ENCODE measurements around the gene GPATCH4. TPM values are rescaled to one million over a fixed set of nuclear protein-coding genes. Genes with fewer than 3 reads are reported as not detected.

Gene GPATCH4
- total RNA-seq, 1 experiment from 2014 or later: 107 TPM

GRCh38 chr1:156627313-156627880, 26.1 kb upstream of the GPATCH4 start:
- peak; percentile 83 for DNase-seq (ENCODE audit: unreplicated experiment)
- H3K27me3 Mint-ChIP-seq (ENCODE audit: insufficient read depth, unreplicated experiment): peaks cover 61% of the 10 kb centered on the region
- H3K4me3 Mint-ChIP-seq (ENCODE audit: unreplicated experiment): no peak overlapping the region
- ChIA-PET CTCF (interaction anchor here (0.6 to 20.9 kb wide), 55 partner anchors 8 to 529 kb away, joined by 3 to 396 read pairs (median 4); partner anchors contain the start of genes HAPLN2, METTL25B, NAXE and NES), POLR2A (interaction anchor here (0.6 to 1.1 kb wide), 6 partner anchors 11 to 114 kb away, joined by 3 to 5 read pairs (median 3); partner anchors contain the start of gene MRPL24)
- H3K4me1 Mint-ChIP-seq (ENCODE audit: insufficient read depth, unreplicated experiment): peaks cover 17% of the 10 kb centered on the region
- peak; percentile 73 for TF ChIP-seq CTCF (IDR thresholded peaks at IDR 0.05; ENCODE audit: unreplicated experiment)
- intact Hi-C loops (cut with micrococcal nuclease): loop anchor here (1.0 kb wide), 3 partner anchors 30 to 263 kb away; no protein-coding TSS in a partner anchor
- H3K27ac Mint-ChIP-seq (ENCODE audit: low read depth, unreplicated experiment): no peak overlapping the region
- no peaks in the 10 kb centered on the region for H3K9me3 Mint-ChIP-seq (ENCODE audit: unreplicated experiment)
- no TSS peak for BruUV-seq (replicated peaks)
- H3K36me3 Mint-ChIP-seq (ENCODE audit: insufficient read depth, unreplicated experiment): no peaks in the 10 kb centered on the region

GRCh38 chr1:156626079-156626438, 24.8 kb upstream of the GPATCH4 start:
- no peak overlapping the region for H3K27ac Mint-ChIP-seq (ENCODE audit: low read depth, unreplicated experiment)
- no peaks in the 10 kb centered on the region for H3K9me3 Mint-ChIP-seq (ENCODE audit: unreplicated experiment)
- H3K4me3 Mint-ChIP-seq (ENCODE audit: unreplicated experiment): peak overlapping the region; percentile 35
- DNase-seq (ENCODE audit: unreplicated experiment): no peak
- H3K27me3 Mint-ChIP-seq (ENCODE audit: insufficient read depth, unreplicated experiment): peaks cover 61% of the 10 kb centered on the region
- ChIA-PET POLR2A (interaction anchor here (0.6 kb wide), 1 partner anchor 288 kb away, joined by 3 read pairs; no protein-coding TSS in a partner anchor), CTCF (interaction anchor here (0.6 to 20.9 kb wide), 27 partner anchors 8 to 248 kb away, joined by 3 to 396 read pairs (median 5); partner anchors contain the start of genes HAPLN2, METTL25B, NAXE and NES)
- no peaks in the 10 kb centered on the region for H3K36me3 Mint-ChIP-seq (ENCODE audit: insufficient read depth, unreplicated experiment)
- intact Hi-C loops (cut with micrococcal nuclease): loop anchor here (1.0 kb wide), 1 partner anchor 52 kb away; no protein-coding TSS in a partner anchor
- peaks cover 12% of the 10 kb centered on the region for H3K4me1 Mint-ChIP-seq (ENCODE audit: insufficient read depth, unreplicated experiment)
- no TSS peak for BruUV-seq (replicated peaks)
- no peak for TF ChIP-seq CTCF (IDR thresholded peaks at IDR 0.05; ENCODE audit: unreplicated experiment)

- no peaks in the 10 kb centered on the region for H3K9me3 Mint-ChIP-seq (ENCODE audit: unreplicated experiment)
- ChIA-PET POLR2A (interaction anchor here (0.6 kb wide), 1 partner anchor 288 kb away, joined by 3 read pairs; no protein-coding TSS in a partner anchor), CTCF (interaction anchor here (0.5 to 20.9 kb wide), 20 partner anchors 12 to 283 kb away, joined by 3 to 396 read pairs (median 6); partner anchors contain the start of genes METTL25B and NES)
- DNase-seq (ENCODE audit: unreplicated experiment): peak; percentile 61
- H3K27ac Mint-ChIP-seq (ENCODE audit: low read depth, unreplicated experiment): no peak overlapping the region
- no TSS peak for BruUV-seq (replicated peaks)
- no peaks in the 10 kb centered on the region for H3K36me3 Mint-ChIP-seq (ENCODE audit: insufficient read depth, unreplicated experiment)
- peak overlapping the region; percentile 35 for H3K4me3 Mint-ChIP-seq (ENCODE audit: unreplicated experiment)
- TF ChIP-seq CTCF (IDR thresholded peaks at IDR 0.05; ENCODE audit: unreplicated experiment): peak; percentile 91
- intact Hi-C loops (cut with micrococcal nuclease): loop anchor here (1.0 kb wide), 1 partner anchor 53 kb away; no protein-coding TSS in a partner anchor
- H3K27me3 Mint-ChIP-seq (ENCODE audit: insufficient read depth, unreplicated experiment): peaks cover 61% of the 10 kb centered on the region
- peaks cover 12% of the 10 kb centered on the region for H3K4me1 Mint-ChIP-seq (ENCODE audit: insufficient read depth, unreplicated experiment)
These were observed 24.3 kb upstream of the GPATCH4 start for GRCh38 chr1:156625436-156626078.
